ENCODE data around the gene OTULINL.

DNA sequence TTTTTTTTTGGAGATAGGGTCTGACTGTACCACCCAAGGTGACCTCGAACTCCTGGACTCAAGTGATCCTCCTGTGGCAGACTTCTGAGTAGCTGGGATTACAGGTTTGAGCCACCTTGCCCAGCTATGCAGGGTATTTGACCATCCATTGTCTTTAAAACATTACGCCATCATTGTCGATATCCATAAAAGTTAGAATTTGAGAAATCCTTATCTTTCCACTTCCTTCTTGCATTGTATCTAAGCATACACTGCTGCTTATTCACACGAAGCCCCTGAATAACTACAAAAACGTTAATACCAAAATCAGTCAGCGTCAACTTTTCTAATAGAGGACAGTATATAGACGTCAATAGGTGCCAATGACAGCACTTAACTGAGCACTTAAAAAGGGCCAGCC lies 5.4 kb upstream of the OTULINL start:
- TF ChIP-seq, protein P1, sequence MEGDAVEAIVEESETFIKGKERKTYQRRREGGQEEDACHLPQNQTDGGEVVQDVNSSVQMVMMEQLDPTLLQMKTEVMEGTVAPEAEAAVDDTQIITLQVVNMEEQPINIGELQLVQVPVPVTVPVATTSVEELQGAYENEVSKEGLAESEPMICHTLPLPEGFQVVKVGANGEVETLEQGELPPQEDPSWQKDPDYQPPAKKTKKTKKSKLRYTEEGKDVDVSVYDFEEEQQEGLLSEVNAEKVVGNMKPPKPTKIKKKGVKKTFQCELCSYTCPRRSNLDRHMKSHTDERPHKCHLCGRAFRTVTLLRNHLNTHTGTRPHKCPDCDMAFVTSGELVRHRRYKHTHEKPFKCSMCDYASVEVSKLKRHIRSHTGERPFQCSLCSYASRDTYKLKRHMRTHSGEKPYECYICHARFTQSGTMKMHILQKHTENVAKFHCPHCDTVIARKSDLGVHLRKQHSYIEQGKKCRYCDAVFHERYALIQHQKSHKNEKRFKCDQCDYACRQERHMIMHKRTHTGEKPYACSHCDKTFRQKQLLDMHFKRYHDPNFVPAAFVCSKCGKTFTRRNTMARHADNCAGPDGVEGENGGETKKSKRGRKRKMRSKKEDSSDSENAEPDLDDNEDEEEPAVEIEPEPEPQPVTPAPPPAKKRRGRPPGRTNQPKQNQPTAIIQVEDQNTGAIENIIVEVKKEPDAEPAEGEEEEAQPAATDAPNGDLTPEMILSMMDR (IDR thresholded peaks at IDR 0.05): no peak
- TF ChIP-seq POLR2A (IDR thresholded peaks at IDR 0.05): no peak
